Adrenal gland (tissue), 5 donors: ENCODE measurements around the gene EXTL2.

Source experiments
- CTCF ChIP-seq, 6 experiments: fragments of 450-650 bp in 4 of 6; fragments of 200-600 bp in 2 of 6; sonication (generic) in 1 of 6; IDR thresholded peaks; 1 replicate in 5 of 6; 2 replicates in 1 of 6; pipeline versions ENCODE4 v1.5.1 to v1.8.0; 2016 to 2021; ENCODE audit warnings: antibody characterized with exemption in 6 of 6, mild to moderate bottlenecking in 2 of 6, moderate library complexity in 1 of 6
- POLR2A ChIP-seq, 2 donors: fragments of 450-650 bp; IDR thresholded peaks; one replicate each; pipeline ENCODE4 v1.6.1; 2017; ENCODE audit warnings: antibody characterized with exemption in 2 of 2, mild to moderate bottlenecking in 2 of 2, moderate library complexity in 1 of 2
- donor health status: DM: no; HTN: no; CAD: no.

- TF ChIP-seq CTCF (IDR thresholded peaks at IDR 0.05) (no peak), POLR2A (IDR thresholded peaks at IDR 0.05) (no peak)
Observed at GRCh38 chr1:100928128-100928527, 33.5 kb upstream of the EXTL2 start.
